ENCODE results near the gene OR52B4.

DNA sequence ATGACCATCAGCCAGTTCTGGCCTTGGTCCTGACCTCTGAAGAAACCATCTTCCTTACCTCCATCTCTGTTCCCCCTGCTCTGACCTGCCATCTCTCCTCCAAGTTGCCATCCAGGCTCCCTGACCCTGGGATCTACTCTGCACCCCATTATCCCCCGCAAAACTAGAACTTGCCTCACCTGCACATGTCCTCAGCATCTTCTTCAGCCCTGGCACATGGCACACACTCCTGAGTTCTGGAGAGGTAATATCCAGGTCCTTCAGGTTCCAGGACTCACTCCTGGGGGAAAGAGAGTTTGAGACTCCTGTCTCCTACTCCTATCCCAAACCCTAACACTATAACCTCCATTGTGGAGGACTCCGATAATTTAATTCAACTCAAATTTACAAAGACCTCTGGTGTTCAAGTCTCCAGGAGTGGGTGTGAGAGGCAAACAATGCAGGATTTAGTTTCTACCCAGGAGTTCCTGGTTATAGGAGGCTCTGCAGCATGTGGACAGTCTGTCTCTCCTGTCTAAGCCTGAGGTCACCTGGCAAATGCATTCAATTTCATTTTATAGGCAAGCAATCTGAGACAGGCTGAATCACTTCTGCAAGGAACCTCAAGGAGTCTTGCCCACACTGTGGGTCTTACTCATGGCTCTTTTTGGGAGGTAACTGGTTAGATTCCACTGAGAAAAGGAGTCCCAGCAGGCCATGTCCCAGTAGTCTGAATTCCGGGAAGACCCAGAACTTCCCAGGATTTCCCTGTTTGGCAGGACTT, 18.0 kb upstream of the OR52B4 start:
- TF ChIP-seq EZH2 (IDR thresholded peaks at IDR 0.05; ENCODE audit: borderline replicate concordance, control insufficient read depth, low read depth, low read length) = no peak
- TF ChIP-seq, protein P1, sequence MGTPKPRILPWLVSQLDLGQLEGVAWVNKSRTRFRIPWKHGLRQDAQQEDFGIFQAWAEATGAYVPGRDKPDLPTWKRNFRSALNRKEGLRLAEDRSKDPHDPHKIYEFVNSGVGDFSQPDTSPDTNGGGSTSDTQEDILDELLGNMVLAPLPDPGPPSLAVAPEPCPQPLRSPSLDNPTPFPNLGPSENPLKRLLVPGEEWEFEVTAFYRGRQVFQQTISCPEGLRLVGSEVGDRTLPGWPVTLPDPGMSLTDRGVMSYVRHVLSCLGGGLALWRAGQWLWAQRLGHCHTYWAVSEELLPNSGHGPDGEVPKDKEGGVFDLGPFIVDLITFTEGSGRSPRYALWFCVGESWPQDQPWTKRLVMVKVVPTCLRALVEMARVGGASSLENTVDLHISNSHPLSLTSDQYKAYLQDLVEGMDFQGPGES (IDR thresholded peaks at IDR 0.05) = no peak
- TF ChIP-seq, protein P2, sequence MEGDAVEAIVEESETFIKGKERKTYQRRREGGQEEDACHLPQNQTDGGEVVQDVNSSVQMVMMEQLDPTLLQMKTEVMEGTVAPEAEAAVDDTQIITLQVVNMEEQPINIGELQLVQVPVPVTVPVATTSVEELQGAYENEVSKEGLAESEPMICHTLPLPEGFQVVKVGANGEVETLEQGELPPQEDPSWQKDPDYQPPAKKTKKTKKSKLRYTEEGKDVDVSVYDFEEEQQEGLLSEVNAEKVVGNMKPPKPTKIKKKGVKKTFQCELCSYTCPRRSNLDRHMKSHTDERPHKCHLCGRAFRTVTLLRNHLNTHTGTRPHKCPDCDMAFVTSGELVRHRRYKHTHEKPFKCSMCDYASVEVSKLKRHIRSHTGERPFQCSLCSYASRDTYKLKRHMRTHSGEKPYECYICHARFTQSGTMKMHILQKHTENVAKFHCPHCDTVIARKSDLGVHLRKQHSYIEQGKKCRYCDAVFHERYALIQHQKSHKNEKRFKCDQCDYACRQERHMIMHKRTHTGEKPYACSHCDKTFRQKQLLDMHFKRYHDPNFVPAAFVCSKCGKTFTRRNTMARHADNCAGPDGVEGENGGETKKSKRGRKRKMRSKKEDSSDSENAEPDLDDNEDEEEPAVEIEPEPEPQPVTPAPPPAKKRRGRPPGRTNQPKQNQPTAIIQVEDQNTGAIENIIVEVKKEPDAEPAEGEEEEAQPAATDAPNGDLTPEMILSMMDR (IDR thresholded peaks at IDR 0.05 in 2 of 3, conservative IDR thresholded peaks at IDR 0.05 in 1 of 3; ENCODE audit: control insufficient read depth in 2 of 3, extremely low read depth in 1 of 3, insufficient read depth in 1 of 3, low read depth in 3 of 3, low read length in 3 of 3) = no peak
- TF ChIP-seq MXI1 (IDR thresholded peaks at IDR 0.05; ENCODE audit: low read depth, low read length) = no peak

All from GM12878 (cell line).